Measurements from ENCODE around the gene KIF1A.
"Not testable (repeated sequence)": the region's sequence is repeated elsewhere in the genome, so short reads cannot be mapped to it uniquely, and the experiment has no call there.

DNA sequence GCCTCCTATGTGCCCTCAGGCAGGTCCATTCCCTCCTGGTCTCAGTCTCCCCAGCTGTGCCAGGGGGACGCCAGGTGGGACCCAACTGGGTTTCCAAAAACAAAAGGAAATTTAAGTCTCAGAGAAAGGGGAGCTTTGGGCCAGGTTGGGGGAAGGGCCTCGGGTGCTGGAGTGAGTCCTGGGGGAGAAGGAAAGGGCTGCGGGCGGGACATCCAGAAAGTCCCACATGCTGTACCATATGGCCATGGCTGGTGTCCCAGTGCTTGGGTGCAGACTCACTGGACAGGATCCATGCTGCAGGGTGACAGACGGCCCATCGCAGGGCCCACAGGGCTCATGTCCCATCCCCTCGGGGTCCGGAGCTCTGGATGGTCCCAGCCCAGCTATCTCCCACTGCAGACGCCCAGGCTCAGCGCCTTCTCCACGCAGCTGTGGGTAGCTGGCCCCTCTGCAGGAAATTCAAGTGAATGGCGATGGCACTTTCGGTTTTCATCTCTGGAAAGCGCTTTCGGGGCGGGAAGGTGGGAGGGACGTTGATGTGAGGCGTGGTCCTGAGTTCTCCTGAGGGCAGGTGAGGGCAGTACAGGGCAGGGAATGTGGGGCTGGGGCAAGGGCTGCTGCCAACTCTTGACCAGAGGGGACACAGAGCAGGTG is 129.5 kb downstream of the KIF1A start:
- TF ChIP-seq EZH2 (IDR thresholded peaks at IDR 0.05; ENCODE audit: low read length, unreplicated experiment): not testable (repeated sequence)
- TF ChIP-seq, protein P1, sequence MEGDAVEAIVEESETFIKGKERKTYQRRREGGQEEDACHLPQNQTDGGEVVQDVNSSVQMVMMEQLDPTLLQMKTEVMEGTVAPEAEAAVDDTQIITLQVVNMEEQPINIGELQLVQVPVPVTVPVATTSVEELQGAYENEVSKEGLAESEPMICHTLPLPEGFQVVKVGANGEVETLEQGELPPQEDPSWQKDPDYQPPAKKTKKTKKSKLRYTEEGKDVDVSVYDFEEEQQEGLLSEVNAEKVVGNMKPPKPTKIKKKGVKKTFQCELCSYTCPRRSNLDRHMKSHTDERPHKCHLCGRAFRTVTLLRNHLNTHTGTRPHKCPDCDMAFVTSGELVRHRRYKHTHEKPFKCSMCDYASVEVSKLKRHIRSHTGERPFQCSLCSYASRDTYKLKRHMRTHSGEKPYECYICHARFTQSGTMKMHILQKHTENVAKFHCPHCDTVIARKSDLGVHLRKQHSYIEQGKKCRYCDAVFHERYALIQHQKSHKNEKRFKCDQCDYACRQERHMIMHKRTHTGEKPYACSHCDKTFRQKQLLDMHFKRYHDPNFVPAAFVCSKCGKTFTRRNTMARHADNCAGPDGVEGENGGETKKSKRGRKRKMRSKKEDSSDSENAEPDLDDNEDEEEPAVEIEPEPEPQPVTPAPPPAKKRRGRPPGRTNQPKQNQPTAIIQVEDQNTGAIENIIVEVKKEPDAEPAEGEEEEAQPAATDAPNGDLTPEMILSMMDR (conservative IDR thresholded peaks at IDR 0.05; ENCODE audit: low read depth, low read length): not testable (repeated sequence)
